ENCODE results near the gene RAB8B. TPM values are rescaled to one million over a fixed set of nuclear protein-coding genes. Genes with fewer than 3 reads are reported as not detected.

Gene RAB8B
- total and polyA plus RNA-seq, 9 of the 15 experiments (the other 6 are each of a cell fraction or from before 2014, with no cell fraction given): 7.8 to 32.1 (median 24.2) TPM

DNA sequence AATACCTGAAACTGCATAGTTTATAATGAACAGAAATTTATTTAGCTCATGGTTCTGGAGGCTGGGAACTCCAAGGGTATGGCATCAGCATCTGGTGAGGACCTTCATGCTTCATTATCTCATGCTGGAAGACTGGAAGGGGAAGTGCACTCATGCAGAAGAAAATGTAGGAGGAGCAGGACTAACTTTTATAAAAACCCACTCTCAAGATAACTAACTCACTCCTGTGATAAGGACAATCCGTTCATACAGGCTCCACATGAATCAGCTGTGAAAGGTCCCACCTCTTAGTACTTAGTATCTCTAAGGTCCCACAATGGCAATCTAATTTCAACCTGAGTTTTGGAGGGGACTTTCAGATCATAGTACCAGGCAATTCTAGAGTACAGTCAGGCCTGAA lies 54.4 kb downstream of the RAB8B start (continued):
- TF ChIP-seq, protein P1, sequence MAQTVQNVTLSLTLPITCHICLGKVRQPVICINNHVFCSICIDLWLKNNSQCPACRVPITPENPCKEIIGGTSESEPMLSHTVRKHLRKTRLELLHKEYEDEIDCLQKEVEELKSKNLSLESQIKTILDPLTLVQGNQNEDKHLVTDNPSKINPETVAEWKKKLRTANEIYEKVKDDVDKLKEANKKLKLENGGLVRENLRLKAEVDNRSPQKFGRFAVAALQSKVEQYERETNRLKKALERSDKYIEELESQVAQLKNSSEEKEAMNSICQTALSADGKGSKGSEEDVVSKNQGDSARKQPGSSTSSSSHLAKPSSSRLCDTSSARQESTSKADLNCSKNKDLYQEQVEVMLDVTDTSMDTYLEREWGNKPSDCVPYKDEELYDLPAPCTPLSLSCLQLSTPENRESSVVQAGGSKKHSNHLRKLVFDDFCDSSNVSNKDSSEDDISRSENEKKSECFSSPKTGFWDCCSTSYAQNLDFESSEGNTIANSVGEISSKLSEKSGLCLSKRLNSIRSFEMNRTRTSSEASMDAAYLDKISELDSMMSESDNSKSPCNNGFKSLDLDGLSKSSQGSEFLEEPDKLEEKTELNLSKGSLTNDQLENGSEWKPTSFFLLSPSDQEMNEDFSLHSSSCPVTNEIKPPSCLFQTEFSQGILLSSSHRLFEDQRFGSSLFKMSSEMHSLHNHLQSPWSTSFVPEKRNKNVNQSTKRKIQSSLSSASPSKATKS (CRISPR knock-in tag; IDR thresholded peaks at IDR 0.05): no peak
- TF ChIP-seq FOS (IDR thresholded peaks at IDR 0.05; ENCODE audit: extremely low read depth, insufficient read length) (no peak), NFE2L1 (tag; IDR thresholded peaks at IDR 0.05; ENCODE audit: borderline replicate concordance, low read depth) (no peak), KHSRP (IDR thresholded peaks at IDR 0.05) (no peak), KAT7 (CRISPR knock-in tag; IDR thresholded peaks at IDR 0.05; ENCODE audit: borderline replicate concordance) (0 out of 2 replicates have a peak, but pooled peaks have one; percentile 29), ZNF311 (CRISPR knock-in tag; IDR thresholded peaks at IDR 0.05) (no peak), DIDO1 (tag; IDR thresholded peaks at IDR 0.05; ENCODE audit: low read depth) (no peak), CC2D1A (IDR thresholded peaks at IDR 0.05) (no peak), IFI16 (CRISPR knock-in tag; IDR thresholded peaks at IDR 0.05) (no peak), NFIX (CRISPR knock-in tag; IDR thresholded peaks at IDR 0.05; ENCODE audit: low read depth) (no peak), ASH1L (IDR thresholded peaks at IDR 0.05; ENCODE audit: borderline replicate concordance, low read depth, partially characterized antibody) (no peak), ZNF263 (CRISPR knock-in tag; IDR thresholded peaks at IDR 0.05; ENCODE audit: borderline replicate concordance) (no peak), U2AF1 (optimal IDR thresholded peaks at IDR 0.05; ENCODE audit: low read depth, low read length) (no peak), RBM14 (IDR thresholded peaks at IDR 0.05; ENCODE audit: borderline replicate concordance, insufficient read depth, low read depth, low read length) (no peak), HSF4 (CRISPR knock-in tag; IDR thresholded peaks at IDR 0.05; ENCODE audit: borderline replicate concordance) (no peak), DMBX1 (CRISPR knock-in tag; IDR thresholded peaks at IDR 0.05; ENCODE audit: borderline replicate concordance) (no peak), CBX5 (IDR thresholded peaks at IDR 0.05; ENCODE audit: borderline replicate concordance, low read depth) (peak; percentile 95), HOXB6 (CRISPR knock-in tag; IDR thresholded peaks at IDR 0.05; ENCODE audit: borderline replicate concordance) (no peak), PTBP1 (IDR thresholded peaks at IDR 0.05; ENCODE audit: low read depth, low read length) (no peak)
- TF ChIP-seq, protein P2, sequence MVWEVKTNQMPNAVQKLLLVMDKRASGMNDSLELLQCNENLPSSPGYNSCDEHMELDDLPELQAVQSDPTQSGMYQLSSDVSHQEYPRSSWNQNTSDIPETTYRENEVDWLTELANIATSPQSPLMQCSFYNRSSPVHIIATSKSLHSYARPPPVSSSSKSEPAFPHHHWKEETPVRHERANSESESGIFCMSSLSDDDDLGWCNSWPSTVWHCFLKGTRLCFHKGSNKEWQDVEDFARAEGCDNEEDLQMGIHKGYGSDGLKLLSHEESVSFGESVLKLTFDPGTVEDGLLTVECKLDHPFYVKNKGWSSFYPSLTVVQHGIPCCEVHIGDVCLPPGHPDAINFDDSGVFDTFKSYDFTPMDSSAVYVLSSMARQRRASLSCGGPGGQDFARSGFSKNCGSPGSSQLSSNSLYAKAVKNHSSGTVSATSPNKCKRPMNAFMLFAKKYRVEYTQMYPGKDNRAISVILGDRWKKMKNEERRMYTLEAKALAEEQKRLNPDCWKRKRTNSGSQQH (CRISPR knock-in tag; IDR thresholded peaks at IDR 0.05): no peak
- TF ChIP-seq, protein P3, sequence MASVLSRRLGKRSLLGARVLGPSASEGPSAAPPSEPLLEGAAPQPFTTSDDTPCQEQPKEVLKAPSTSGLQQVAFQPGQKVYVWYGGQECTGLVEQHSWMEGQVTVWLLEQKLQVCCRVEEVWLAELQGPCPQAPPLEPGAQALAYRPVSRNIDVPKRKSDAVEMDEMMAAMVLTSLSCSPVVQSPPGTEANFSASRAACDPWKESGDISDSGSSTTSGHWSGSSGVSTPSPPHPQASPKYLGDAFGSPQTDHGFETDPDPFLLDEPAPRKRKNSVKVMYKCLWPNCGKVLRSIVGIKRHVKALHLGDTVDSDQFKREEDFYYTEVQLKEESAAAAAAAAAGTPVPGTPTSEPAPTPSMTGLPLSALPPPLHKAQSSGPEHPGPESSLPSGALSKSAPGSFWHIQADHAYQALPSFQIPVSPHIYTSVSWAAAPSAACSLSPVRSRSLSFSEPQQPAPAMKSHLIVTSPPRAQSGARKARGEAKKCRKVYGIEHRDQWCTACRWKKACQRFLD (CRISPR knock-in tag; IDR thresholded peaks at IDR 0.05): no peak
- TF ChIP-seq, protein P4, sequence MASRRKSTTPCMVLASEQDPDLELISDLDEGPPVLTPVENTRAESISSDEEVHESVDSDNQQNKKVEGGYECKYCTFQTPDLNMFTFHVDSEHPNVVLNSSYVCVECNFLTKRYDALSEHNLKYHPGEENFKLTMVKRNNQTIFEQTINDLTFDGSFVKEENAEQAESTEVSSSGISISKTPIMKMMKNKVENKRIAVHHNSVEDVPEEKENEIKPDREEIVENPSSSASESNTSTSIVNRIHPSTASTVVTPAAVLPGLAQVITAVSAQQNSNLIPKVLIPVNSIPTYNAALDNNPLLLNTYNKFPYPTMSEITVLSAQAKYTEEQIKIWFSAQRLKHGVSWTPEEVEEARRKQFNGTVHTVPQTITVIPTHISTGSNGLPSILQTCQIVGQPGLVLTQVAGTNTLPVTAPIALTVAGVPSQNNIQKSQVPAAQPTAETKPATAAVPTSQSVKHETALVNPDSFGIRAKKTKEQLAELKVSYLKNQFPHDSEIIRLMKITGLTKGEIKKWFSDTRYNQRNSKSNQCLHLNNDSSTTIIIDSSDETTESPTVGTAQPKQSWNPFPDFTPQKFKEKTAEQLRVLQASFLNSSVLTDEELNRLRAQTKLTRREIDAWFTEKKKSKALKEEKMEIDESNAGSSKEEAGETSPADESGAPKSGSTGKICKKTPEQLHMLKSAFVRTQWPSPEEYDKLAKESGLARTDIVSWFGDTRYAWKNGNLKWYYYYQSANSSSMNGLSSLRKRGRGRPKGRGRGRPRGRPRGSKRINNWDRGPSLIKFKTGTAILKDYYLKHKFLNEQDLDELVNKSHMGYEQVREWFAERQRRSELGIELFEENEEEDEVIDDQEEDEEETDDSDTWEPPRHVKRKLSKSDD (conservative IDR thresholded peaks at IDR 0.05; ENCODE audit: low read length): no peak
